HG03521 (cell line): ENCODE measurements around the gene CELF4.

Experiments used
- ATAC-seq: cut with Tn5 transposase; IDR thresholded peaks from one replicate; pipeline ENCODE4 v1.9.1; 2021; ENCODE audit warnings: mild to moderate bottlenecking, moderate library complexity; ENCODE audit not compliant: unreplicated experiment

Gene CELF4

DNA sequence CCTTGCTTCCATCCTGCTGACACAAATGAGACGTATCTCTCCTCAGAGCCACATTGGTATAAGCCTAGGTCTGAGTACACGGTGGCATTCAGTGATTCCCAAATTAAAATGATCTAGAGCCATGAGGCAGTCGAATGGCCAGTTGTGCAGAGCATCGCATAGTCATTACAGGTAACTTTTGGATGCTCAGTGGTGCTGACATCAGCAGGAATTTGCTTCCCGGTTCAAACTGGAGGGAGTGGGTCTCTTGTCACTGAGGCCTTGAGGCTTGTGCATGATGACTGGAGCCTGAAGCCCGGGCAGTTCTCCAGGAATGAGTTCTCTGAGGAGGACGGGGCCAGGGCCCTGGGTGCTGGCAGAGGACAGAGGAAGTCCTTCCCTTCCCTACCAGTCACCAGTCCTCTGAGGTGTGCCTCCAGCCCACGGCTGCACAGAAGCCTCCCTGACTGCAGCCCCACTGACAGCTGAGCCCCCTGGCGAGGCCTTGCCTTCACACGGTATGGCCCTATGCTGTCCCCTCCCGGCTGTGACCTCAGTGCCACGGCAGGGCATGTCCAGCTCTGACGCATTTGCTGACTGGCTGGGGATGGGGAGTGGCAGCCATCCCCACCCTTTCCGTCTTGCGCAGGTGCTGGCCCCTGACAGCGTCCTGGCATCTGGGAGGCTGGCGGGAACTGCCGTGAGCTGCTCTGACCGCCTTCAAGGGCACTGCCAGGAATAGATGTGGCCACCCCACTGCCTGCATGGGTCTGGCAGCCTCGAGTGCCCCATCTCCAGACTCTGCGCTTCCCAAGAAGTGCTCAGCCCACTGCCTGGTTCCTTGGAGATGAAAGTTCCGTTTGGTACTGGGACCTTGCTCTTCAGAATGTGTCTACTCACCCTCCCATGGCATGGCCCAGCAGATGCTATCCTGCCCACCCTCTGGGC, 117.4 kb downstream of the CELF4 start:
- no peak for ATAC-seq

DNA sequence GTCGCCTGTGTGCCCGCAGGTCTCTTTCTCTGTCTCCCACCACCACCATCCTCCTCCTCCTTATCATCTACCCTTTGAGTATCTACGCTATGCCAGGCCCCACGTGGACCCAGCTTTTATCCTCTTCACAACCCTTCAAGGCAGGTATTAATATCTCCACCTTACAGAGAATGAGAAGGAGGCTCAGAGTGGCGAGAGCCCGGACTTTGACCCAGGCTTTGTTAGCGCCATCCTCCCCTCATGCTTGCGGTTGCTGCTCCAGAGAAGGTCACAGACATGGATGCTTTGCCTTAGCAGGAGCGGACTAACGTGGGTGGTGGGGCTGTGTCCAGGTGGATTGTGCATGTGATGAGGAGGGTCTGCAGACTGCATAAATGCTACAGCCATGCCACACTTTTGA, 119.8 kb downstream of the CELF4 start:
- no peak for ATAC-seq

DNA sequence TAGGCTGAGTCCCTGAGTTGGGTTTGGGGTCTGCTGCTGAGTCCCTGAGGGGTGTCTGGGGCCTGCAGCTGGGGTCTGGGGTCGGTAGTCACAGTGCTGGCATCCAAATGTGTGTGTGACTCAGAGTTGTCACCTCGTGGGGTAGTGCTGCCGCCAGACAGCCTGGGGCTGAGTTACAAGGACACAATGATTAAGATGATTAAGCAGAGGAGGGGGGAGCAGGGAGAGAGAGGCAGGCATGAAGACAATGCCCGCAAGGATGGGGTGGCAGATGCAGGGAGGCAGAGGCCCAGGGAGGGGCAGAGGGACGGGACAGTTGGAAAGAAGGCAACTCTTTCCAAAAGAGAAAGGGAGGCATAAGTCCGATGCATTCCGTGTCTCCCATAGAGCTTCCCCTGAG, 120.2 kb downstream of the CELF4 start:
- no peak for ATAC-seq

DNA sequence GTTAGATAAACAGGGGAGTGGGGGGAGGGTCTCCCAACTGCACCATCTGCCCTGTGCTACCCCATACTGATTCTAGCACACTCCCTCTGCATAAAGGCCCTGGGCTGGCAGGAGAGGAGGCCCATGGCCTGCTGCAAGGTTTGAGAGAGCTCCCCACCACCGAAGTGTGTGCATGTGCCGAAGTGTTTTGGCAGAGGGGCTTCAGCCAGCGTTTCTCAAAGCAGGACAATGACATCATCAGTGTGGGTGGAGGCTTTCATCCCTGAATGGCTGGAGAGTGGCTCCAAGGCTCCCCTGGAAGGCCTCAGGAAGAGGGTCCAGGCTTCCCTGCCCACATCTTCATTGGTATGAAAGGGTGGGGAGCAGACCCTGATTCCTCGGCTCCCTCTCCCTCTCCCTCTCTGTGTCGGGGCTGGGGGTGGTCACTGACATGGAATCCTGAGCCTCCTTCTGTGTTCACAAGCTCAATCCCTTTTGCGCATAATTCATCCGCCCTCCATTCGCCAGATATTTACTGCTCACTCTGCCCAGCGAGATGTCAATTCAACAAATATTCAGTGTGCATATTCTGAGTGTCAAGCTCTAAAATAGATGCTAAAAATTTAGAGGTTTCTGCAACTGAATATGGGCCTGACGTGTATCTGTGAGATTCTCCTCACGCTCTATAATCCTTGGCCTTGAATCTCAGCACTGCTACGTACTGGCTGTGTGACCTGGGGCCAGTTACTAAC, 122.1 kb downstream of the CELF4 start:
- no peak for ATAC-seq

DNA sequence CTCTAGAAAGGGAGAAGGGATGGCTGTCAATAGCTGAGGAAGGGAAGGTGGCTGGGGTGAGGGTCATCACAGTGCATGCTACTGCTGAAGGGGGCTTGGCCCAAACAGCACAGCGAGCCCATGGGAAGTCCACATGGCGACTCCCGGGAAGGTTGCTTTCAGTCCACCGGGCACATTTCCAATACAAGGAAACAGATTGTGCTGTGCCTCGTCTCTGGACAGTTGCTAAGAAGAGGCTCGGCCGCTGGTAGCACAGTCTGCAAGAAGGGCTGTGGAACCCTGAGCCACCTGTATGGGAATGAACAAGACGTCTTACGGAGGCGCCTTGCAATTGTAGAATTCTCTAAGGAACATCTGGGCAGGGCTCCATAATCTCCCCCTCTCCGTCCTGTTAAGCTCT, 123.1 kb downstream of the CELF4 start:
- ATAC-seq = no peak

DNA sequence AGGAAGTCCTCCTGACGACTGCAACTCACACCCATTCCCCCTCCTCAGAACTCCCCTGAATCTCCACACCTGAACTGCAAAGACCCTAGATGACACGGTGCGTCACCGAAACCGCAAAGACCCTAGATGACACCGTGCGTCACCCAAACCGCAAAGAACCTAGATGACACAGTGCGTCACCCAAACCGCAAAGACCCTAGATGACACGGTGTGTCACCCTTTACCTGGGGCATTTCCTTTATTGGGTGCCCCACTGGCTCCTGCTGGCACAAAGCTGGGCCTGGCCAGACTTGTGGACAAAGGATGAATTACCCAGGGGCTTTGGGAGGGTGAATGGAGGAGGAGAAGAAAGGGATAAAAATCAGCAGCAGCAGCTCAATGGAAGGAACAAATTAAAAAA, 123.8 kb downstream of the CELF4 start:
- ATAC-seq = no peak

DNA sequence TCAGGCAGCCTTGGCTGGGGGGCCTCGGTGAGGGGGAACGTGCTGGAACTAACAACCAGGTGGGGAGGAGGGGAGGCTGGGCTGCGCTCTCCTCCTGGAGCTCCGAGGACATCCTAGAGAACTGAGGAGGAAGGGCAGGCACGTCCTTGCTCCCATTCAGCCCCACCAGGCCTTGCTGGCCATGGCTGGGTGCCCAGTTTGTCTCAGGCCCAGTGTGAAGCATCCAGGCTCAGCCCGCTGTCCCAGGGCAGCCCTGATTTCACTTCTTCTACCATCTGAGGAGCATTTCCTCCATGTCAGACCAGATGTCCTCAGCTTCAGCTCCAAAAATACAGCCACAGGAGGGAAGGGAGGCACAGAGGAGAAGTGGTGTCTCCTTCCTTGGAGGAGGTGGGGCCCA, 125.4 kb downstream of the CELF4 start:
- no peak for ATAC-seq

DNA sequence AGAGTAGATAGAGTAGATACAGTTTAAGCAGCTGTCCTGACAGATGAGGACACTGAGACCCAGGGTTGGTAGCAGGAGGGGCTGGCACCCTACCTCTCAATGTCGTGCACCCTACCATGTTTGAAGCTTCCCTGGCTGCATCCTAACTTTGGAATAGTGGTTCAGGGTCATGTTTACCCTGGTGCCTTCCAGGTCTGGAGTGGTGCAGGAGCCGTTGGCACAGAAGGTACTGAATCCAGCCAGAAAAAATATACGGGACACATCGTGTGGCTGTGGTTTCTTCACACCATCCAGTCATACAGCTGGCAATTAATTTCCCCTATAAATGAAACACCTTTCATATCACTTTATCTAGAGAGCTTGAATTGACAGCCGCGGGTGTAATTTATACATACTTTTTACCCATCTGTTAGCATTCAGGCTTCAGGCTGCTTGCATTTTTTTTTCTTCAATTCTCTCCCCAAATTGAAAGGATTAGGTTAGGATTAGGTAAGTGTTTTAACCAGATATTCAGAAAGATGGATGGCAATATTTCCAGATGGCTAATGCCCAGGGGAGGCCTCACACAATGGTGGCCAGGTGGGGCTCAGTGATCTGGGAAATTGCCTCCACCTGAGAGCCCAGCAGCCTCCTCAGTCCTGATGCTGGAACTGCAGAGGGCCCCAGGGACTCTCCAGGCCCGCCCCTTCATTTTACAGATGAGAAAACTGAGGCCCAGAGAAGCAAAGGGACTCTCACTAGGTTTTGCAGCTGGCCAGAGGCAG, 127.0 kb downstream of the CELF4 start:
- no peak for ATAC-seq

DNA sequence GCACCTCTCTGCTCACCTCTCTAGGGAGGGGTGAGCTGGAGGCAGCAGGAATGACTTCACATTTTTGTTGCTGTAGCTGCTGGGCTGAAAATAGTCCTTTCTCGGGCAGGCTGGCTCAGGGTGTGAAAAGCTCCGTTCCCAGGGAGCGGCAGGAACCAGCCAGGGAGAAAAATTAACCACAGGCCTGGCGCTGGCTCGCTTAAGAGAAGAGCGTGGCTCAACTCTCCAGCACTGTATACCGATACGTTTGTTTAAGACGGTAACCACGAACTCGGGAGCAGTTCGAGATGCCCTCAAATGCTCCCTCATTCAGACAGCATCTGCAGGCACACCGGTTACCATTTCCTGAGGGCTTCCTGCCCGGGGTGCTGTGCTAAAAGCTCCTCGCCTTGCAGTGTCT, 129.6 kb downstream of the CELF4 start:
- ATAC-seq = no peak

DNA sequence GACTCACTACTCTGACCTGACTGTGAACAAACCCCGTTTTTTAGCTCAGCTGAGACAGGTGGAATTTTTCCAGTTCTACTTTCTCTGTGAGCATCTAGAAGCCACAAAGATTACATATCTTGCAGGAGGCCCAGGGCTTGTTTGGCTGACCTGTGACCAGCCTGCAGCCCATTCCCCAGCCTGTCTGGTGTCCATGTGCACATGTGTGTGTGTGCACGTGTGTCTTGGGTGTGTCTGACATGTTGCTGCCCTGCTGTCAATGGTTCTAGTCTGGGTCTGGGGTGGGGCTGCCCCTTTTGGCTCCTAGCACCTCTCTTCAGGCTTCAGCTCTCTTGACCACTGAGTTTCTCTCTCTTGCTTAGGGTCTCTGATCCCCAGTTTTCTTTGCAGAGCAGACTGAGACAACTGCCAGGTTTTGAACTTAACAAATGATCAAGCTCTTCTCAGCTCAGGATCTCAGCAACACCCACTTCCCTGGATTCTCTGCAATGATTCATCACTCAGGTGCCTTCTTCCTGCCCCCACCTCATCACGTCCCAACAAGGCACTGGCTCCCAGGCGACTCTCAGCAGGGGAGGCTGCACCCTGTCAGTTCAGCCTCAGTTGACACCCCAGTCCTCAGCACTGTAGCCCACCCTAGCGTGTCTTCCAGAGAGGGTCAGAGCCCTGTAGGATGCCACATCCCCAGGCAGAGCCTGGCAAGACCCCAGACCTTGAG, 130.3 kb downstream of the CELF4 start:
- ATAC-seq = no peak

DNA sequence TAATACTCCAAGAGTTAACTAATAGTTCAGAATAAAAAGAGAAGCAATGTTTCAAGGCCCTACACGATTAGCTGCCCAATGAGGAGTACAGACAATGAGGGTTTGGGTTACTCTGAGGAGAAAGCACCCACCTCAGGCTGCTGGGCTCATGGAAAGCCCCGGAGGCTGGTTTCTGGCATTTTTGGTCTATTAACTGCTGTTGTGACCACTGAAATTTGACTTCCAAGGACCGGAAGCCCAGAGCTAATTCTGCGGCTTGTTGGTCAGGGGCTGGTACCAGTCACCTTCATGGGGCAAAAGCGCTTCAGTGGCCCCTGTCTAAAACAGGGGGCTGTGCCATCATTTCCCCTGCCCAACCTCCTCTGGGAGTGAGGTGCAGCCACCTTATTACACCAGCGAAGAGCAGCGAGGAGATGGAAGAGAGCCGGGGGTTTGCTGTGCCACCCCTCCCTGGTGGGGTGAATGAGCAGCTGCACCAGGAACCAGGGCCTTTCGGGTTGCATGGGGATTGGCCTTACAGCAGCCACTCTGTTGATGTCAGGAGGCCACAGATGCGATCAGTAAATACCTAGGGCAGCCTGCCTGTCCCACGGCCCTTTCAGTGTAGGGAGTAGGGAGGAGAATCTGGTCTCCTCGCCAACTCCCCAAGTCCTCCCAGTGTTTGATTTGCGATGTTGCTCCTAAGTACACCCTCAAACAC, 131.3 kb downstream of the CELF4 start:
- no peak for ATAC-seq

DNA sequence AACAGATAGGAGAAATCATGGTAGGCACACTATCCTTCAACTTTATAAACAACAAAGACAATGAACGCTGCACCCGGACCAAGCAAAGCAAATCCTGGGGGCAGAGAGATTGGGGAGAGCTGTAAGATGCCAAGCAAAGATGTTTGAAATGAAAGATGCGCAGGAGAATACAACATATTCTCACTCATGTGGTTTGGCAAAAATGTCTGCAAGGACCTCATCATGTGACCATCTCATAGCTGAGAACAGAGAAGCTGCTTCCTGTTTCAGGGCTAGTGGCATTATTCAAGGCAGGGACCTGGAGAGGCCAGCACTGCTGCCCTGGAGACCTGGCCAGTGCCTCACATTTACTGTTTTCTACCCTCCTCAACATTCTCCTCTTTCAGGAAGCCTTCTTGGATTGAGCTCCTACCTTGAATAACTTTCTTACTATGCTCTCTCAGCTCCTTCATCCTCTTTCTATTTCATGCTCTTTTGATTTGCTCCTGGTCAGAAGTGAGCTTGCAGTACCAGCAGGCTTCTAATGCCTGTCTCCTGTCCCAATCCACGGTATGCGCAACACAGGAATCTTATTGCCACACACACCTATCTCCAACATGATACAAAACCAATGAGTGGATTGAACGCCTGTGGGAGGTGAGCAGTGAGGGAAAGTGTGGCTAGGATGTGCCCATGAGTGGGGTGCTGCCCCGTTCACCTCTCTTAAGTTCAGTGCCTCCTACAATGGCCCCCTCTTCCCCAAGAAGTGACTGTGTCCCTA, 133.0 kb downstream of the CELF4 start:
- no peak for ATAC-seq

DNA sequence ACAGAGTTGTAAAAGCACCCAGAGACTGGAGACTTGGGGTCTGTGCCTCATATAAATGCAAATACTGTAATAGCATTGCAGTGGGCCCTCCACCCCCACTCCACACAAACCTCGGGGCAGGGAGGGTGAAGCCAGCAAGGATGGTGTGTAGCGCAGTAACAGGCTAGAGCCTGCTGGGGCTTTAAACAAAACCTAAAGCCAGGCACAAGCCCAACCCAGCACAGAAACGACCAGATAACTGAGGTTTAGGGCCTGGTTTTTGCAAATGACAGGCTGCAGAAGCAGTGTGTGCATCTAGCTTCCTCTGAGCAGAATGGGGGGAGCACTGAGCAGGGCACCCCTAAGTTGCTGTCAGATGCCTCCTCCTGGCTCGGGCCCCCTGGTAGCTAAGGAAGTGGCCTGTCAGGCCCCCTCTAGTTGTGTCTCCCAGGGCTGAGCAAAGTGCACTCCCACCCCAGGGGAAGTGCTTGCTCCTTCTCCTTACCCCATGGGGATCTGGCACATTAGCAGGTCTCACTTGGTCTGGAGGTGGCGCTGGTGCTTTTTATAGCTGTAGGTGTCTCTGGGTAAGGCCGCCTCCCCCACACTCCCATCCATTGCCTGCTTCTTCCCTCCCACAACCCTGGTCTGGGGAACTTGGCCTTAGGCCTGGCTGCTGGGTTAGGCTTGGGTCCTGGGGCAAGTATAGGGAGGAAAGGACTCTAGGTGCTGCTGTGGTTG, 135.1 kb downstream of the CELF4 start:
- no peak for ATAC-seq

DNA sequence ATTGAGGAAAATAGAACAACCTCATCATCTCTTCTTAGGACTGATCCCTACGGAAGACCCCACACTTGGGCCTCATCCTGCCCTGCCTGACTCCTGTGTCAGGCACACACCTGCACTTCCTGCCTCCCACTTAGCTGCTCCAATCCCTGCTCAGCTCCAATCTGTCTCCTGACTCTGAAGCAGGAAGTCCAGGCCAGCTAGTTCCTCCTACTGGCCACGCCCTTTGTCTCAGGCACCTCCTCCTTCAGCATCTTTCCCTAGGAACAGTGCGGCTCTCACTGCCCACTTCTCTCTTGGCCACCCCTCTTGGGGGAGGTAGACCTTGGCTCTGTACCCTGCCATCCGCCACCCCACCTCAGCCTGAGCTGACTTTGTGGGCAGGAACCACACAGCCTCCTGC, 135.8 kb downstream of the CELF4 start:
- ATAC-seq = no peak

DNA sequence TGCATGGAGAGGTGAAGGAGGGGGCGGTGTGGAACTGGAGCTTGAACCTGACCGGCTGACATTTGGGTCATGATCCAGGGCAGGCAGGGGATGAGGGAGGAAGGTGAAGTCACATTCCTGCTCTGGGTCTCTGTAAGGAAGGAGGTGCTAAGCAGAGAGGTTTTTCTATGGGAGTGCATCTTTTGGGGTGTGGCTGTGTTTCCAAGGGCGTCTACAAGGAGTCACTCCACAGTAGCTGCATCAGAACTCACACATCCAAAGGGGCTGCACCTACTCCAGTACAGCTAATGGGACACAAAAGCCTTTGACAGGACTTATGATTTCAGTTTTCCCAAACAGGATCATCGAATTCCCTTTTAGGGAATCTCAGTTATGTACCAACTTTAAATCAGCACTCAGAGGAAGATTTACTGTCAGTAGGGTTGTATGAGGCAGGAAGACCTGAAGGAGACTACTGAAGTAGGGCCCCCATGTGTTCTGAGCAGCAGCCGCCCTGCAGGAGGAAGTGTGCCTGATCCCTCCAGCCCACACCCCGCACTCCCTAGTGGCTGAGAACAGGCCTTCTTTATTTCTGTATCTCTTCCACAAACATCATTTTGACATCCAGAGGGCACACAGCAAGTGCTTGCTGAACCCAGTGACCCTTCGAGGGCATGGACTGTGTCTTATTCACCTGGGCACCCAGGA, 137.2 kb downstream of the CELF4 start:
- no peak for ATAC-seq

DNA sequence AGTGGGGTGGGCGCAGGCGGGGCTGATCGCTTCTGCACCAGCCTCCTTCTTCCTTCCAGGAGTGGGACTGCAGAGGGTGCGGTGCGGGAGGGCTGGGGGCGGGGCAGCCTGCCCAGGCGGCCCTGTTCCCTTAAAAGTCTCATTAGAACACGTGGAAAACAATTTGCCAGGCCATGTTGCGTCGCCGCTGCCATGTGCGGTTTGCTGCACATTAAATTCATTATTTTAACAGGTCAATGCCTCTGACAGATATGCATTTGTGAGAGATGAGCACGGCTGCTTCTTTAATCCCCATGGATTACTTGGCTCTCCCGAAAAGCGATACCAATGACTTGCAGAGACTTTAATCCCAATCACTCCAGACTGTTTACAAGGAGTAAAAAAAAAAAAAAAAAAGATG, 139.0 kb downstream of the CELF4 start:
- ATAC-seq = no peak

DNA sequence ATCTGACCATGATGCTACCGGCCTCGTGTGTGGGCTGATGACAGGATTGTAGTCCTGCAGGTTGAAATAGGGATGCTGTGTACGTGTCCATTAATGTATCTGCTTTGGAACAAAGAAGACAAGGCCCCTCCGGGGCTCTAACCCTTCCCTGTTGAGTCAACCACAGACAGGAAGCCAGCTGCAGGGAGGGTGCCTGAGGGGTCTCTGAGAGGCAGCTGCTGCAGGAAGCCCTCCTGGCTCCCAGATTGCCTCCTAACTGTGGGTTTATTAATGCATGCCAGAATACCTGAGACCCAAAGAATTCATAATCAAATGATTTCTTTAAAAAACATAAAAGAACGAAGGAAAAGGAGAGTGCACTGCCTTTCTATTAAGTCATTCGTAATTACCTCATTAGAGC, 140.4 kb downstream of the CELF4 start:
- no peak for ATAC-seq

DNA sequence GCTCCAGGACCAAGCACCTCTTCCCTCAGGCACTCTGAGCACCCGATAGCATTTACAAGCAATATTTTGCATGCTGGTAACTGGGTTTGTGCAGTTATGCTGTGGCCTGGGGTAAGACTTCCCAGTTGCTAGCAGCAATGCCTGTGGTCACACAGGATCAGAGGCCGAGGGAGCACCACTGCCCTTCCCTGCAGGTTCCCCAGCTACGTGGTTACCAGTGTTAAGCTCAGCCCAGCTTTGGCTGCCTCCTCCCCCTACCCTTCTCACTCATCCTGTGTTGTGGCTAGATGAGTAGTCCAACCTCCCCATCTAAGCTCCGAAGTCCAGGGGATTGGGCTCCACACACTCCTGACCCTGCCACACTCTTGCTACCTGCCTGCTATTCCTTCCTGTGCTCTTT, 141.1 kb downstream of the CELF4 start:
- no peak for ATAC-seq
